ENCODE results near the gene SARNP.
"Not testable (repeated sequence)": the region's sequence is repeated elsewhere in the genome, so short reads cannot be mapped to it uniquely, and the experiment has no call there.

The SARNP gene

GRCh38 chr12:55839345-55840140, 22.0 kb upstream of the SARNP start:
- DNase-seq (ENCODE audit: low read depth) = no peak
- H3K4me3 ChIP-seq (ENCODE audit: low read depth, low read length) = no peak overlapping the region
- no peak for TF ChIP-seq CTCF (IDR thresholded peaks at IDR 0.05; ENCODE audit: low read depth, low read length, missing control alignments)
- in situ Hi-C loops (cut with HindIII; ENCODE audit: low sequenced_read_pairs) = no loop called here

GRCh38 chr12:55838361-55838760, 20.8 kb upstream of the SARNP start:
- H3K4me3 ChIP-seq (ENCODE audit: low read depth, low read length) = no peak overlapping the region
- no peak for DNase-seq (ENCODE audit: low read depth)
- in situ Hi-C loops (cut with HindIII; ENCODE audit: low sequenced_read_pairs) = no loop called here
- no peak for TF ChIP-seq CTCF (IDR thresholded peaks at IDR 0.05; ENCODE audit: low read depth, low read length, missing control alignments)

GRCh38 chr12:55834400-55834799, 16.9 kb upstream of the SARNP start:
- DNase-seq (ENCODE audit: low read depth); H3K4me3 ChIP-seq (ENCODE audit: low read depth, low read length); in situ Hi-C loops (cut with HindIII; ENCODE audit: low sequenced_read_pairs): not testable (repeated sequence)

- DNase-seq (ENCODE audit: low read depth) = no peak
- no peak for TF ChIP-seq CTCF (IDR thresholded peaks at IDR 0.05; ENCODE audit: low read depth, low read length, missing control alignments)
- H3K4me3 ChIP-seq (ENCODE audit: low read depth, low read length) = no peak overlapping the region
- in situ Hi-C loops (cut with HindIII; ENCODE audit: low sequenced_read_pairs) = no loop called here
Observed at GRCh38 chr12:55833056-55833455, 15.5 kb upstream of the SARNP start.

- in situ Hi-C loops (cut with HindIII; ENCODE audit: low sequenced_read_pairs) = no loop called here
- peak overlapping the region; percentile 98 for H3K4me3 ChIP-seq (ENCODE audit: low read depth, low read length)
- no peak for TF ChIP-seq CTCF (IDR thresholded peaks at IDR 0.05; ENCODE audit: low read depth, low read length, missing control alignments)
- DNase-seq (ENCODE audit: low read depth) = no peak
Observed at GRCh38 chr12:55831447-55831815, 13.9 kb upstream of the SARNP start.

- no peak for TF ChIP-seq CTCF (IDR thresholded peaks at IDR 0.05; ENCODE audit: low read depth, low read length, missing control alignments)
- in situ Hi-C loops (cut with HindIII; ENCODE audit: low sequenced_read_pairs) = no loop called here
- DNase-seq (ENCODE audit: low read depth) = no peak
- H3K4me3 ChIP-seq (ENCODE audit: low read depth, low read length) = peak overlapping the region; percentile 98
Observed at GRCh38 chr12:55830601-55831446, 13.3 kb upstream of the SARNP start.
